Fibroblast of lung (primary cell): ENCODE results near the gene CDO1.

ENCODE experiments used
- EZH2 ChIP-seq: IDR thresholded peaks from 2 replicates; pipeline ENCODE4 v1.5.1; 2012; ENCODE audit warnings: low read length, control low read depth, mild to moderate bottlenecking; ENCODE audit errors: missing control alignments
- TF ChIP-seq, protein P1 (sequence below), 2 donors: IDR thresholded peaks in 1 of 2; conservative IDR thresholded peaks in 1 of 2; 1 replicate in 1 of 2; 2 replicates in 1 of 2; pipeline ENCODE4 v1.5.1; 2011 to 2012; ENCODE audit warnings: low read length in 2 of 2, control low read depth in 1 of 2, inconsistent platforms in 1 of 2, low read depth in 1 of 2, mild to moderate bottlenecking in 1 of 2

DNA sequence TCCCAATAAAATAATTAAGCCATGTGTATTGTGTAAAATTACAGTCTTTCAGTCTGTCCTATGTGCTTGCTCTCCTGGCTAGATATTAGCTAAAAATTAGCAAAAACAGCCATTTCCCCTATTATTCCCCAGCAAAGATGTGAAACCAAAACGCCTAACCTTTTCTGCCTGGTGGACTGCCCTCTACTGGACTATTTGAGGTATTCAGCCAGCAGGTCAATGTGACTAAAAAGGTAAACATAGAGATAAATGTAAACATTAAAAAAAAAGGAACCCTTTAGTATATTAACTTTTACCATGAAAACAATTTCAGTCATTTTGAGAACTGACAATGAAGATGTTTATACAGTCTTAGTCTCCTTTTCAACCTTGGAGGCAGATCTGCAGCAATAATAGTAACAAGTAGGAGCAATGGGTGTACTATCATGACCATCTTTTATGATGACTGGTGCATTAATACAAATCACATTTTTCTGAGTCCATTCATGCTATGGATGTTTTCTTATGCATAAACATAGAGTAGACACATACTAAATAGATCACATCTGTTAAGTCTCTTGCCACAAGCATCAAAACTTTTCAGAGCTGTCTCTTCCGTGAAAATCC lies 14.8 kb upstream of the CDO1 start:
- TF ChIP-seq, protein P1, sequence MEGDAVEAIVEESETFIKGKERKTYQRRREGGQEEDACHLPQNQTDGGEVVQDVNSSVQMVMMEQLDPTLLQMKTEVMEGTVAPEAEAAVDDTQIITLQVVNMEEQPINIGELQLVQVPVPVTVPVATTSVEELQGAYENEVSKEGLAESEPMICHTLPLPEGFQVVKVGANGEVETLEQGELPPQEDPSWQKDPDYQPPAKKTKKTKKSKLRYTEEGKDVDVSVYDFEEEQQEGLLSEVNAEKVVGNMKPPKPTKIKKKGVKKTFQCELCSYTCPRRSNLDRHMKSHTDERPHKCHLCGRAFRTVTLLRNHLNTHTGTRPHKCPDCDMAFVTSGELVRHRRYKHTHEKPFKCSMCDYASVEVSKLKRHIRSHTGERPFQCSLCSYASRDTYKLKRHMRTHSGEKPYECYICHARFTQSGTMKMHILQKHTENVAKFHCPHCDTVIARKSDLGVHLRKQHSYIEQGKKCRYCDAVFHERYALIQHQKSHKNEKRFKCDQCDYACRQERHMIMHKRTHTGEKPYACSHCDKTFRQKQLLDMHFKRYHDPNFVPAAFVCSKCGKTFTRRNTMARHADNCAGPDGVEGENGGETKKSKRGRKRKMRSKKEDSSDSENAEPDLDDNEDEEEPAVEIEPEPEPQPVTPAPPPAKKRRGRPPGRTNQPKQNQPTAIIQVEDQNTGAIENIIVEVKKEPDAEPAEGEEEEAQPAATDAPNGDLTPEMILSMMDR (conservative IDR thresholded peaks at IDR 0.05 in 1 of 2, IDR thresholded peaks at IDR 0.05 in 1 of 2; ENCODE audit: low read depth in 1 of 2, low read length in 2 of 2) = peak; percentile 78 to 82
- no peak for TF ChIP-seq EZH2
